DMS79 (cell line): Measurements from ENCODE around the gene RFXAP.
"Not testable (repeated sequence)": the region's sequence is repeated elsewhere in the genome, so short reads cannot be mapped to it uniquely, and the experiment has no call there.

Experiments used
- DNase-seq: peaks from one replicate; lab custom pipeline; 2025; lab: John Stamatoyannopoulos, UW

The RFXAP gene, protein sequence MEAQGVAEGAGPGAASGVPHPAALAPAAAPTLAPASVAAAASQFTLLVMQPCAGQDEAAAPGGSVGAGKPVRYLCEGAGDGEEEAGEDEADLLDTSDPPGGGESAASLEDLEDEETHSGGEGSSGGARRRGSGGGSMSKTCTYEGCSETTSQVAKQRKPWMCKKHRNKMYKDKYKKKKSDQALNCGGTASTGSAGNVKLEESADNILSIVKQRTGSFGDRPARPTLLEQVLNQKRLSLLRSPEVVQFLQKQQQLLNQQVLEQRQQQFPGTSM

DNA sequence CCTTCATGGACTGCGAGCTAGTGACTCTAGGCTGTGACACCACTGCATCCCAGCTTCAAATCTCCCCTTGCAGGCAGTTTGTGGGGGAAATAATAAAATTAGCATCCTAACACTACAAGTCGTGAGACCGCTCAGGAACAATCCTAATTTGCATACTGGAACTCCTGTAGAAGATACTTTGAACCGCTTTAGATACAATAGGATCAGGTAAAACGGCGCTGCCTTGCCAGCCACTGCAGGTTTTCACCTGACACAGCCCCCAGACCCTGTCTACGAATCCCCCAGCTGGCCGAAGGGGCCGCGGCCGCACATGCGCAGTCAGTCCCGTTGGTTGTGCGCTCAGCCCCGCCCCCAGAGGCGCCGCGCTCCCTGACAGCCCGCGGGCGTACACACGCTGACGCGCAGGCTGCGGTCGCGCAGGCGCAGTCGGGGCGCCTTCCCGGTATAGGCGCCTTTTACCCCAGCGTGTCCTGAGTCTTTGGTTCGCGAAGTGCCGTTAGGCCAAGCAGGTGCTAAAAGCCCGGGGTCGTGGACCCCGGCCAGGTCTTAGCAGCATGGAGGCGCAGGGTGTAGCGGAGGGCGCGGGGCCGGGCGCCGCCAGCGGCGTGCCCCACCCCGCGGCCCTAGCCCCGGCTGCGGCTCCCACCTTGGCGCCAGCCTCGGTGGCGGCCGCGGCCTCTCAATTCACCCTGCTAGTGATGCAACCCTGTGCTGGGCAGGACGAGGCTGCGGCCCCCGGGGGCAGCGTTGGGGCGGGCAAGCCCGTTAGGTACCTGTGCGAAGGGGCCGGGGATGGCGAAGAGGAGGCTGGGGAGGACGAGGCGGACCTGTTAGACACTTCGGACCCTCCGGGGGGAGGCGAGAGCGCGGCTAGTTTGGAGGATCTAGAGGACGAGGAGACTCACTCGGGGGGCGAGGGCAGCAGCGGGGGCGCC, at the start of gene RFXAP:
Gene RFXAP, plus strand, starts transcription at position 419 of the 935 bp plus-strand sequence. Its CDS starts 136 bp downstream, at position 555.
- DNase-seq, result peak; percentile 61

DNA sequence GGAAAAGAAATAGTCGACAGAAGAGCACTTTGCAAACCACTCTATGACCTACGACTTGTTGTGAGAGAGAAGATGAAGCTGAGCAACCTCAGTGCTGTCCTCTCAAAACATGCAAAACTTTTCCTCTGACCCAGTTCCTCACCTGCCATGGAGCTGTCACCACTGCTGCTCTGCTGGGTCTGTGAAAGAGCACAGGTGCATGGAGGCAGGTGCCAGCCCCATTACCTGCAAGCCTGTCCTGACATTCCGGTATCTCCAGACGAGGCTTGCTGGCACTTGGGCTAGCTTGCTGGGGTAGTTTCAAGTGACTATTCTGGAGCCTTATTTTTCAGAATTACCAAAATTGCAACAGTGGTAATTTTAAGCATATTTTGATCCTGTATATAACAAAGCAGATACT, 49.5 kb upstream of the RFXAP start:
- DNase-seq, result no peak

DNA sequence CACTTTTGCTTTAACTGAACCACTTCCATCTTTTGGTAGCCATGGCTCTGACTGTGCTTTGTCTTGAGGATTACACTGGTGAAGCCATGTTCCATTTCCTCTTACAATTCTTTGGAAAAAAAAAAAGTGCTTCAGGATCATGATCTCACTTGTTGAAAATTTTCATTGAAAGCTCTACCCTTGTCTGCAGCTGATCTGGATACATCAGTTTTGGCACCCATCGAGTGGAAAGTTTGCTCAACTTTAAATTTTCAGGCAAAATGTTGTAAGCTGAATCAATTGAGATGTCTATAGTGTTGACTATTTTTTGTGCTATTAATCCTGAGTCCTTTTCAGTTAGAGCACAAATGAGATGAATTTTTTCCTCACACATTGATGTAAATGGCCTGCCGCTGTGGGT, 48.3 kb upstream of the RFXAP start:
- no peak for DNase-seq

DNA sequence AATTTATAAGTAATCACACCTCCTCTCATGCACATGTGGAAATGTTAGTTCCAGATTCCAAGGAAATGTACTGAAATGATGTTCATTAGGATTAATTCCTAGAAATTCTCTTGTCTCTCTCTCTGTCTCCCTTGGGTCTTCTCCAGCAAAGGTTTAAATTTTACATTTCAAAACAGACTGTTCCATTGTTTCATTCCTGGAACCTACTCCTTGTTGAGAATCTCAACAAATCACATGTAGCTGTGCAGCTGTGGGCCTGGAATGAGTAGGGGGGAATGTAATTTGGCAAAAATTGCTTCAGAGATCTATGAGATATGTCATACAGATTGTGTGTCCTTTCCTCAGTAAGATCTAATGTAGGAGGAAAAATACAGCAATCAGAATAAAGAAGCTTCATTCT, 46.2 kb upstream of the RFXAP start:
- DNase-seq, result no peak

DNA sequence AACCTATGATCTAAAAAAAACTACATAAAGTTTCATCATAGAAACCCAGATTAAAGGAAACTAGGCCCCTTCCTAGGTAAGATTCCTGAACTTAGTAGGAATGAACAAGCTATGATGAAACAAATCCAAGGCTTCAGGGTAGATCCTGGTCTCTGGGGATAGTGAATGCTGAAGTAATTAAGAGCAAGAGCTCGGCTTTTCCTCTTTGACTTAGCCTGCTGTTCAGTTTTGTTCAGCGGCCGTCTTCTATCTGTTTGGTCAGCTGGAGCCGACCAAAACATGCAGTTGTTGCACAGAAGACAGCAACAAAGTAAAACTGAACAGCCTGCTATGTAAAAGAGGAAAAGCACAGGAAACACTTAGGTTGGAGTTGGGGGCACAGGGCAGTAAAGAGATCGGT, 44.1 kb upstream of the RFXAP start:
- no peak for DNase-seq

DNA sequence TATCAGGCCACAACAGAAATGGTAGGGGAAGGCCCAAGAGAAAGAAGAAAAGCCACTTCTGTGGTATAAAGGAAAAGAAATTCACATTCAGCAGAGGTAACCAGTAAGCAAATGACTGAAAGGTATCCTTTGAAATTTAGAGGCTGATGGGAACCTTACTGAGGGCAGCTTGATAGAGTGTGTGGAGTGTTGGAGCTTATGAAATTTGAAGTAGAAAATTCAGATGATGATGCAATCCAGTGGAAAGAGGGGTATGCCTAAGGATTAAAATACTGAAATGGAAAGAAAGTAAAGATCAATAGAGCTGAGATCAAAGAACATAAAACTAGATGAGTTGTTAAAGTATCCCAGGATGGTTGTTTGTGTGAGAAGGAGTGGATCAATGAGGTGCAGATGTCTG, 42.8 kb upstream of the RFXAP start:
- no peak for DNase-seq

DNA sequence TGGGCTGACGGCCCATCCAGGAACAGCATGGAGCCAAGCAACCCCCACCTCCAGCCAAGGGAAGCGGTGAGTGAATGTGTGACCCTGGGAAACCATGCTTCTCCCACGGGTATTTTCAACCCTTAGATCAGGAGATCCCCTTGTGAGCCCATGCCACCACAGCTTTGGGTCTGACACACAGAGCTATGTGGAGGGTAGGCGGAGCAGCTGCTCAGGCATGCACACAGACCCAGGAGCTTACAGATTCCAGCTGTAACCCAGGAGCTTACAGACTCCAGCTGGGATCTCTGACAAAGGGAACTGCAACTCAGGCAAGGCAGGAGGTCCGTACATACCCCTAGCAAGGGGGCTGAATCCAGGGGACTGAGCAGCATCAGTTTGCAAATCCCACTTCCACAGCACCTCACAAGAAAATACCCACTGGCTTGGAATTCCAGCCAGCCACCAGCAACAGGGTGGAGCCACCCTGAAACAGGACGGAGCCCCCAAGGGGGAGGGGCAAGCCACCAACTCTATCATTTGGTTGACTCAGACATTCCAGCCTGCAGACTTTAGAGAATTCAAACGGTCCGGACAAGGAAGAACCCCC, 40.8 kb upstream of the RFXAP start:
- DNase-seq, result no peak

DNA sequence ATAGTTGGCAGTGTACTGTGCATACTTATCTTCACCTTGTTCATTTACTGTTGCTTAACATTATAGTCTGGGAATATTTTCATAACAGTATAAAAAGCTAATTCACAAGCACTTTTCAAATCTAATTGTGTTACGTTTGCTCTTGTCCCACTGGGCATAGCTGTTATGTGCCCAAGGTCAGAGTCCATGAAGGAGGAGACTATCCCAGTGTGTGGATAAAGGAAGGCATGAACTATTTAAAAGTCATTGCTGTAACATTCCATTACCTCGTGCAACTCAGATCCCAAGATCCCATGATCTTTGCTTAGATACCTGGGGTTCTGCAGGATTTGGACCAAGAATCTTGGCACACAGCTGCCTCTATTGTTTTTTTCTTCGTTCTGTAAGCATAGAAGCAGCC, 35.1 kb upstream of the RFXAP start:
- no peak for DNase-seq

DNA sequence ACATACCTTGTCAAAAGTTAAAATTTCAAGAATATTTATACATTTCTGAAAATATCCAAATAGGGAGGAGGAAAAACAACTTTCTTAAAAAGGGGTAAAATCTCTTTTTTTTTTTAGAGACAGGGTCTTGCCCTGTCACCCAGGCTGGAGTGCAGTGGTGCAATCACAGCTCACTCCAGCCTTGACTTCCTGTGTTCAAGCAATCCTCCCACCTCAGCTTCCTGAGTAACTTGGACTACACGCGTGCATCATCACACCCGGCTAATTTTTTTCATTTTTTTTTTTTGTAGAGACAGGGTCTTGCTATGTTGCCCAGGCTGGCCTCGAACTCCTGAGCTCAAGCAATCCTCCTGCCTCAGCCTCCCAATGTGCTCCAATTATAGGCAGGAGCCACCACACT, 32.8 kb upstream of the RFXAP start:
- DNase-seq, result not testable (repeated sequence)

DNA sequence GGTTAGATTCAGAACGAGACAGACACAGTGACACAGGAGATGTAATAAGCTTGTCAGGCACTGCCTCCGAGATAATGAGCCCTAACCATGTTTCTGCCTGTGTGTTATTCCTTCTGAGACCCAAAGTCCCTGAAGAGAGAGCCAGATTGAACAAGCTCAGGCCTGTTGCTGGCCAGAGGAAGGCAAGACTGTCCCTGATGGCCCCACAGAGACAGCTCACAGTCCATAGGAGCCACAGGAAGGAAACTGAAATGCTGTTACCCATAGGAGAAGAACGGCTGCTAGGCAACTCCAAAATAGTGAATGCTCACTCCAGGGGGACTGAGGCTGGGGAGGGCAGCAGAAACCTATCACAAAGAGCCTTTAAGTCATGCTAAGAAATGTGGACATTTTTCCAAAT, 31.8 kb upstream of the RFXAP start:
- DNase-seq, result no peak

DNA sequence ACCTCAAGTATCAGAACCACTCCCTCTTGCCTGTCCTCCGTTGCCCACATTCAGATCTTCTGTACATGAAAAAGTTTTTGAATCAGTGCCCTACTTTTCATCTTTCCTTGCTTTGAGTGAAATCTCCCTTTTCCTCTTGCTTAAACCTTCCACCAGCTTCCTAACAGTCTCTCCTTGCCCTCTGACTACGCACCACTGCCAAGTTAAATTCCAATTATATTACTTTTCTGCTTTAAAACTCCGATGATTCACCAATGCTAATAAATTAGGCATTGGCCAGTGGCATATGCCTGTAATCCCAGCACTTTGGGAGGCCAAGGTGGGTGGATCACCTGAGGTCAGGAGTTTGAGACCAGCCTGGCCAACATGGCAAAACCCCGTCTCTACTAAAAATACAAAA, 30.7 kb upstream of the RFXAP start:
- no peak for DNase-seq

DNA sequence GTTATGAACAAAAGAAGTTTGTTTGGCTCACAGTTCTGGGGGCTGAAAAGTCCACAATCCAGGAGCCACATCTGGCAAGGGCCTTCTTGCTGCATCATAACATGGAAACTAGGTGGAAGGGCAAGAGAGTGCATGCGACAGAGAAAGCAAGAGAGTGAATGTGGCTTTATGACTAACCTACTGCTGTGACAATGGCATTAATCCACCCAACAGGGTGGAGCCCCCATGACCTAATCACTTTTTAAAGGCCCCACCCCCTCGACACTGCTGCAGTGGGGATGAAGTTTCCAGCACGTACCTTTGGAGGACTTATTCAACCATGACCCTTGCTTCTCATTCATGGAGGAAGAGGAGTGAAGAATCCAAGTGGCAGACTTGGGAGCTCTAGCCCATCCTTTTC, 30.0 kb upstream of the RFXAP start:
- DNase-seq, result no peak

DNA sequence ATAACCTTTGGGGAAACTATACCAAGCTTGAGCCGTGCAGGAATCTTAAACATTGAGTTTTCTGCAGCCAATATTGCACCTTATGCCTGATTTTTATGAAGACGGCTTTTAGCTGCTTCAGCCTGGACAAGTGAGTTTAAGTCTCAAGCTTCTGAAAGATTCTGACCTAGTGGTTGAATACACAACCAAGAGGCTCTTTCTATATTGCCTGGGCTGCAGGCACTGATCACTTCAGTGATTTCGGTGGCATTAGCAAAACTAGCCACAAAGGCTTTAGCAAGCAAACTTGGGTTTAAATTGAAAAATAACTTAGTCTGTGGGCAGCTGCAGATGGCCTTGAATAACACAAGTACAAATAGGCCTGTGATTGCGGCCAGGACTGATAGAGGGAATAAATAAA, 29.3 kb upstream of the RFXAP start:
- no peak for DNase-seq

DNA sequence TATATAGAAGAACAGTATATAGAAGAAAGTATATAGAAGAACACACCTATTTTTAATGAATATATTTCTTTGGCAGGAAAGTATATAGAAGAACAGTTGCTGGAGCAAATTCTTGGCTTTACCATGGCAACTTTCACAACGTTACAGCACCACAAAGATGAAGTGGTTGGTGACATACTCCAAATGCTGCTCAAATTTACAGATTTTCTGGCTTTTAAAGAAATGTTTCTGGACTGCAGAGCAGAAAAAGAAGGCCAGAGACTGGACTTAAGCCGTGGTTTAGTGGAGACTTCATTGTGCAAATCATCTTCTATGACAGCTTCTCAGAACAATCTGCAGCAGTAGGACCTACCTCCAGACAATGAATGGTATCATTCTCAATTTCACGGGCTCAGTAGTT, 24.3 kb upstream of the RFXAP start:
- DNase-seq, result no peak

DNA sequence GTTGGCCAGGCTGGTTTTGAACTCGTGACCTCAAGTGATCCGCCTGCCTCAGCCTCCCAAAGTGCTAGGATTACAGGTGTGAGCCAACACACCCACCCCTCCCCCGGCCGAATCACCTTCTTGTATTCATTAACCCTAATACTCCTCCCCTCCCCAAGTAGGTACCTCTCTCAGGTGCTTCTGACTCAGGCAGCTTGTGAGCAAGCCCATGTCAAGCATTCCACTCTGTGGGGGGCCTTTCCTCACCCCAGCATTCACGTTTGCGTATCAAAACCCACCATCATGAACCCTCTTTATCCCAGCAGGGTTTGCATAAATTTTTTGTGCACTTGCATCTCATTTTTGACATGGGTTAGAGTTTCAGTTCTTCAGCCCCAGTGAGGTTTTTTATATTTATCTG, 23.6 kb upstream of the RFXAP start:
- no peak for DNase-seq

DNA sequence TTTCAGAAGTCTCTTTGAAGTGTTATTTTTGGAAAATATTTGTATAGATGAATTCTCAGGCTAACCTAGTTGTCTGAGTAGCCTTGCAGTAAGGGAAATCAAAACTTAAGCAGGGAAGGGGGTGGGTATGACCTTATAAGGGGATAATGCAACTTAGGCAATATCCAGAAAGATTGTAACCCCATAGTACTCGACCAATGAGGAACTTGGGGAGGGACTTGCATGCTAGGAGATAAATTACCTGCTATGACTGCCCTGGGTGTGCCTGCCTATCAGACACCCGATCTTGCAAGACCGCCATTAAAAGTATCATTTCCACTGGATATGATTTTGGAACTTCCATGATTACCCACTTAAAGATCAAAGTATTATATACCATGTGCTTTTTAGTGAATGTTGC, 23.0 kb upstream of the RFXAP start:
- no peak for DNase-seq

DNA sequence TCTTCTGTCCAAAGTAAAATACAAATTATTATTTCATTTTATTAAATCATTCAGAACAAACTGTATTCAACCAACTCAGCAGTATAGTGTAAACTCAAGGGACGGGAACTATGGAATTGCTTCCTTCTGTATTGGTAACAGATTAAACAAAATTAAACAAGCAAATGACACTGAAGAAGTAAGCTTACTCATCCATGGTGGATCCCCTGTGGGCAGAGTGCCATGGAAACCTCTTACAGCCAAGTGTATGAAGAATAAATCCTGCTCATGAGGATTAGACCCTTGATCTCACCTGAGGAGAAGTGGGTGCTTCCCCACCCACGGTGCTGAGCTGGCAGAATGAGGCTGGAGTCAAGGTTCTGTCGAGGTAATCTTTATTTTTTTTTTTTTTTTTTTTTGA, 18.0 kb upstream of the RFXAP start:
- DNase-seq, result peak; percentile 7

DNA sequence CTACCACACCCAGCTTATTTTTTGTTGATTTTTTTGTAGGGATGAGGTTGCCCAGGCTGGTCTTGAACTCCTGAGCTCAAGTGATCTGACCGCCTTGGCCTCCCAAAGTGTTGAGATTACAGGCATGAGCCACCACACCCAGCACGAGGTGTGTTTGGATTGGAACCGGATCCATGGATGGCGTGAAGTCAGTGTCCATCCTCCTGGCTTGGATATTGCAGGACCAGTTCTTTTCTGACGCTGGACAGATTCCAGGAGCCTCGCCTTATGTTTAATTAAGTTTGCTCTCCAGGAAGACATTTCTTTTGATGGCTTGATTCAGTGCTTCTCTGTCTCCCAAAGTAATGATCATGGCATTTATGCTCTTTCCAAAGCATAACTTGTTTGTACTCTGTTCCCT, 14.4 kb upstream of the RFXAP start:
- no peak for DNase-seq

DNA sequence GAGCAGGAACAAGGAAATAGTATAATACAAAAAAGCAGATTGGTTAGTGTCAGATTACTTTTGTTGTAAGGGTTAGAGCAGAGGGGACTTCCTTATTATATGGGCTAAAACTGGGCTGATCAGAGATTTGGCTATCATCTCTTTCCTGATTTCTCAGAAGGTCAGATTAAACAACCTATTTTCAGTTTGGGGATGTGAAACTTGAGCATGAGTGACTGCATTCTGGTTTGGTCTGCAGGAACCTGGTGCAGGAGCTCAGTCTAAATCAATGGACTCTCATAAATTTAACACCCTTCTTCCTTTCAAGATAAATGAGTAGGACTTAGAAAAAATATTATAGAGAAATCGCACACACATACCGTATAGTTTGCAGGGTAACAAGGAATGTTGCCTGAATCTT, 12.9 kb upstream of the RFXAP start:
- DNase-seq, result no peak

DNA sequence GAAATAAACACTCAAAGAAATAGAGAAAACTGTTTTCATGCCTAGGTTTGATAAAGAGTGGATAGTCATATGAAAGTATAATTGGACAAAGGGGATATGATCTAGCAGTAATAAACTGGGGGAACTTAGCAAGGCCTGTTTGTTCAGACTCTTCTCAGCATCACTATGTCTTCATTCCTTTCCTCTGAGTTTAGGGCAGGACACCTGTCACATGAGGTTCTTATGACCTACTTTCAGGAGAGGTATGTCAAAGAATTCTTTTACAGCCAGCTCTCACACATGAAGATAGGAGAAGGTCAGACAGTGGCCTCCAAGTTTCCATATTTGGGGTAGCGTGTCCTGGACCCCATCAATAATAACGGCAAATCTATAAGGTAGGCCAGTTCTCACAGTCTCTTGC, 11.4 kb upstream of the RFXAP start:
- no peak for DNase-seq

DNA sequence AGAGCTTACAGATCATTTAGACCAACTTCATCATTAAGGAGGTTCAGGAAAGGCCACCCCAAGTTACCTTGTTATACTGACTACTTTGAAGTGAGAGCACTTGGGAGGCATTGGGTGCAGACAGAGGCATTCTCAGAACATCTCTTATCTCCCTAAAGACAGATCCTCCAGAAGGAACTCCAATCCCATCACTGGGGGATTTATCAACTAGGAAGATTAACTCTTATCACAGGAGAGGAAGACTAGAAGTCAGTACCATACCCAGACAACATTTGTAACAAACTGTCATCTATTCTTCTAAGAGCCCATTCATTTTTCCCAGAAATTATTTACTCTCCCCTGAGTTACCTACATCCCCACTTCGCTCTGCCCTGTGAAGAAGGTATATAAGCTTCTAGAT, 5.8 kb upstream of the RFXAP start:
- no peak for DNase-seq

DNA sequence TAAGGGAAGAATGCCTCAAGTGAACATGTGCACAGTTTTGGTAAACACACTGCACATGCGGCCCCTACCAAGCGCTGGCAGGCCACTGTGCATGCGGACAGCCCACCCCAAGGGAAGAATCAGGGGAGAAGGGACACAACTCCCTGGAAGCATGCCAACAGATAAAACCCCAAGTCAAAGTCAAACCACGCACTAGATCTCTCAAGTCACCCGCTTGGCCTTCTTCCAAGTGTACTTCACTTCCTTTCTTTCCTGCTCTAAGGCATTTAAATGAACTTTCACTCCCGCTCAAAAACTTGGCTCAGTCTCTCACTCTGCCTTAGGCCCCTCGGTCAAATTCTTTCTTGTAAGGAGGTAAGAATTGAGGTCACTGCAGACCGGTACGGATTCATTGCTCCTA, 4.6 kb upstream of the RFXAP start:
- DNase-seq, result peak; percentile 75

DNA sequence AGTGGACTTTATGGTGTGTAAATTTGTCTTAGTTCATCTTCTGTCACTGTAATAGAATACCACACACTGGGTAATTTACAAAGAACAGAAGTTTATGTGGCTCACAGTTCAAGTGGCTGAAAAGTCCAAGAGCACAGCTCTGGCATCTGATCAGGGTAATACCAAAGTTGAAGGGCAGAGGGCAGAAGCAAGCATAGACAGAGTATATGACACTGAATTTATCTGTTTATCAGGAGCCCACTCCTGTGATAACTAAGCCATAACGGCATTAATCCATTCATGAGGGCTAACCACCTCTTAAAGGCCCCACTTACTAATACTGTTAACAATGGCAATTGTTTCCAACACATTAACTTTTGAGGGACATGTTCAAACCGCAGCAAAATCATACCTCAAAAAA, 4.0 kb upstream of the RFXAP start:
- DNase-seq, result peak; percentile 85
